GM12865 (cell line): ENCODE results near the gene NR1I2.
A peak's percentile ranks its signal among the peaks of the same experiment; 100 is the strongest.

Experiments used
- DNase-seq: peaks from one replicate; pipeline ENCODE4 v3.0.0; 2010; ENCODE audit warnings: low read depth
- H3K4me3 ChIP-seq: 2 replicates; pipeline ENCODE4 v1.5.1; 2011; ENCODE audit warnings: mild to moderate bottlenecking, low read depth, low read length, control low read depth
- TF ChIP-seq, protein P1 (sequence below): IDR thresholded peaks from 2 replicates; pipeline ENCODE4 v1.5.1; 2011; ENCODE audit warnings: low read length, control low read depth, low read depth, inconsistent platforms; ENCODE audit not compliant: insufficient read depth; ENCODE audit errors: missing control alignments

Gene NR1I2

DNA sequence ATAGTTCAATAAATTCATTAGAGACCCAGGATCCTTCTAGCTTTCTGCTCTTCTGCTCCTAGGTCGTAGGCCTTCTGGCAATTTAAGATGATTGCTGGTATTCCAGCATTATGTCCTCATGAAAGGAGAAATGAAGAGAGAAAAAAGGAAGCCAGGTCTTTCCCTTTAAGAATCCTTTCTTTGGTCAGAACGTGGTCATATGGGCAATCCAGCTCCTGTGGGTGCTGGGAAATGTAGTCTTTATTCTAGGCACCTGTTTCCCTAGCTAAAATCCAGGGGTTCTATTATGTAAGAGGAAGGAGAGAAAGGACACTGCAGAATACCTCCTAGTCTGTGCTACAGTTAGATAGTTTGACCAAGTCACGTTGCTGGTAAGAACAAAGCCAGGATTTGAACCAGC lies 35.5 kb upstream of the NR1I2 start:
- TF ChIP-seq, protein P1, sequence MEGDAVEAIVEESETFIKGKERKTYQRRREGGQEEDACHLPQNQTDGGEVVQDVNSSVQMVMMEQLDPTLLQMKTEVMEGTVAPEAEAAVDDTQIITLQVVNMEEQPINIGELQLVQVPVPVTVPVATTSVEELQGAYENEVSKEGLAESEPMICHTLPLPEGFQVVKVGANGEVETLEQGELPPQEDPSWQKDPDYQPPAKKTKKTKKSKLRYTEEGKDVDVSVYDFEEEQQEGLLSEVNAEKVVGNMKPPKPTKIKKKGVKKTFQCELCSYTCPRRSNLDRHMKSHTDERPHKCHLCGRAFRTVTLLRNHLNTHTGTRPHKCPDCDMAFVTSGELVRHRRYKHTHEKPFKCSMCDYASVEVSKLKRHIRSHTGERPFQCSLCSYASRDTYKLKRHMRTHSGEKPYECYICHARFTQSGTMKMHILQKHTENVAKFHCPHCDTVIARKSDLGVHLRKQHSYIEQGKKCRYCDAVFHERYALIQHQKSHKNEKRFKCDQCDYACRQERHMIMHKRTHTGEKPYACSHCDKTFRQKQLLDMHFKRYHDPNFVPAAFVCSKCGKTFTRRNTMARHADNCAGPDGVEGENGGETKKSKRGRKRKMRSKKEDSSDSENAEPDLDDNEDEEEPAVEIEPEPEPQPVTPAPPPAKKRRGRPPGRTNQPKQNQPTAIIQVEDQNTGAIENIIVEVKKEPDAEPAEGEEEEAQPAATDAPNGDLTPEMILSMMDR, result no peak
- no peak overlapping the region for H3K4me3 ChIP-seq
- DNase-seq, result no peak

DNA sequence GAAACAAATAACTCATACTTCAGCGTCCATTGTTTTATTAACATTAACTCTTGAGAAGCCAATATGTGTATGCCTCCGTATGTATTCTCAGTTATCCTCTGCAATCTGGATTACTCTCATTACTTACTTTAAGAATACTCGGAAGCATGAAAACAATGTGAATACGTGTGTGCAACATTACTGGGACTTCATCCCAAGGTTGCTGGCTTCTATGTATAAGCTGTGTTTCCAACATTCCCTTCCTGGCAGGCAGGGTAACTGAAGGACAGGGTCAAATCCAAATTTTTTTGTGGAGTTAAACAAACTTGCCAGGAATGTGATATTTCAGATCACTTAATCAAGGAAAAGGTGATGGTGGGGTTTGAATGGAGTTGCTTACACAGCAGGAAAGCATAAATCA lies 34.5 kb upstream of the NR1I2 start:
- TF ChIP-seq, protein P1, result no peak
- no peak for DNase-seq
- H3K4me3 ChIP-seq, result no peak overlapping the region

DNA sequence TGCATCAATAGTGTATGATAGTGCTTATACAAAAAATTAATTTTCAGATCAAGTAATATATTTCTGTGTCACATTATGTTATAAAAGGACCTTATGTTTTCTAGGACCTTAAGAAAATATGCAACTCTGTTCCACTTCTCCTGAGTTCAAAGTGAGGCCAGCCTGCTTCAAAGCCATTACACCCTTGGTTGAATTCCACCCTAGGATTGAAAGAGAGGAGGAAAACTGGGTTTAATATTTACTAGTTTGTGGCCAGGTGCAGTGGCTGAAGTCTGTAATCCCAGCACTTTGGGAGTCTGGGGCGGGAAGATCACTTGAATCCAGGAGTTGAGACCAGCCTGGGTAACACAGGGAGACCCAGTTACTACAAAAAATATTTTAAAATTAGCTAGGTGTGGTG lies 32.9 kb upstream of the NR1I2 start:
- H3K4me3 ChIP-seq, result no peak overlapping the region
- DNase-seq, result no peak
- TF ChIP-seq, protein P1, result no peak

DNA sequence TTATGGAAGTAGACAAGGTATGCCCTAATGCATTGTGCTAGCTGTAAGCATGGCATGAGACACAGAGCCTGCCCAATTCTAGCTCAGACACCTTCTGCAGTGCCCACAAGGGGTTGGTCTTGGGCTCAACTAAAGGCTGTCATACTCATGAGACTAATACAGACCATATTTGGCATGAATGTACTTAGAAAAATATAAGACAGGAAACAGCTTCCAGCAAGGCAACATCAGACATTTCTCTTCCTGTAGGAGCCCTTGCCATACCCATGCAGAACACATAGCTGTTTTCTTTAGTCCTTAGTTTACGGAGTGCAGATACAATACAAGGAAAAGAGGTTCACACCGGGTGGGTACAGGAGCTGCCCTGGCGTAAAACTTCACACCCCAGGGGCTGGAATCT lies 30.5 kb upstream of the NR1I2 start:
- DNase-seq, result no peak
- H3K4me3 ChIP-seq, result no peak overlapping the region
- TF ChIP-seq, protein P1, result no peak

DNA sequence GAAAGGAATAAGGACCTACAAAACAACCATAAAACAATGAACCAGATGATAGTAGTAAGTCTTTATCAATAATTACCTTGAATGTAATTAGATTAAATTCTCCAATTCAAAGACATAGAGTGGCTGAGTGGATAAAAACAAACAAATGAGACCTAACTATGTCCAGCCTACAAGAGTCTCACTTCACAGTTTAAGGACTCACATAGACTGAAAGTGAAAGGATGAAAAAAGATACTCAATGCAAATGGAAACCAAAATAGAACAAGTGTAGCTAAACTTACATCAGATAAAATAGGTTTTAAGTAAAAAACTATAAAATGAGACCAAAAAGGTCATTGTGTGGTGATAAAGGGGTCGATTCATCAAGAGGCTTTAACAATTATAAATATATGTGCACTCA lies 21.9 kb upstream of the NR1I2 start:
- TF ChIP-seq, protein P1, result no peak
- peak; percentile 27 for DNase-seq
- no peak overlapping the region for H3K4me3 ChIP-seq

DNA sequence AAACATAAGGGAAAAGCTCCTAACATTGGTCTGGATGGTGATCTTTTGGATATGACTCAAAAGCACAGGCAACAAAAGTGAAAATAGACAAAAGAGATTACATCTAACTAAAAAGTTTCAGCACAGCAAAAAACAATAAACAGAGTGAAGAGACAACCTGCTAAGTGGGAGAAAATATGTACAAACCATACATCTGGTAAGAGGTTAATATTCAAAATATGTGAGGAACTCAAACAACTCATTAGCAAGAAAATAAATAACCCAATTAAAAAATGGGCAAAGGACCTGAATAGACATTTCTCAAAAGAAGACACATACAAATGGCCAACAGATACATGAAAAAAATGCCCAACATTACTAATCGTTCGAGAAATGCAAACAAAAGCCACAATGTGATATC lies 19.0 kb upstream of the NR1I2 start:
- no peak for DNase-seq
- TF ChIP-seq, protein P1, result no peak

DNA sequence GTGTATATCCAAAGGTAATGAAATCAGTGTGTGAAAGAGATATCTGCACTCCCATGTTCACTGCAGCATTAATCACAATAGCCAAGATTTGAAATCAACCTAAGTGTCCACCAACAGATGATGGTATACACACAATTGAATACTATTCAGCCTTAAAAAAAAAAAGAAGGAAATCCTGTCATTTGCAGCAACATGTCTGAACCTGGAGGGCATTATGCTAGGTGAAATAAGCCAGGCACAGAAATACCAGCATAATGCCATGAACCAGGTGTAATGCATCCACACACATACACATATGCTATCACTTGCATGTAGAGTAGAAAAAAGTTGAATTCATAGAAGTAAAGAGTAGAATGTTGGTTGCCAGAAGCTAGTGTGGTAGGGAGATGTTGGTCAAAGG lies 18.4 kb upstream of the NR1I2 start:
- no peak overlapping the region for H3K4me3 ChIP-seq
- TF ChIP-seq, protein P1, result no peak
- DNase-seq, result no peak

More for the DNA sequence above, 19.0 kb upstream of the NR1I2 start:
- no peak overlapping the region for H3K4me3 ChIP-seq
